ENCODE results near the gene CPLANE2.

DNA sequence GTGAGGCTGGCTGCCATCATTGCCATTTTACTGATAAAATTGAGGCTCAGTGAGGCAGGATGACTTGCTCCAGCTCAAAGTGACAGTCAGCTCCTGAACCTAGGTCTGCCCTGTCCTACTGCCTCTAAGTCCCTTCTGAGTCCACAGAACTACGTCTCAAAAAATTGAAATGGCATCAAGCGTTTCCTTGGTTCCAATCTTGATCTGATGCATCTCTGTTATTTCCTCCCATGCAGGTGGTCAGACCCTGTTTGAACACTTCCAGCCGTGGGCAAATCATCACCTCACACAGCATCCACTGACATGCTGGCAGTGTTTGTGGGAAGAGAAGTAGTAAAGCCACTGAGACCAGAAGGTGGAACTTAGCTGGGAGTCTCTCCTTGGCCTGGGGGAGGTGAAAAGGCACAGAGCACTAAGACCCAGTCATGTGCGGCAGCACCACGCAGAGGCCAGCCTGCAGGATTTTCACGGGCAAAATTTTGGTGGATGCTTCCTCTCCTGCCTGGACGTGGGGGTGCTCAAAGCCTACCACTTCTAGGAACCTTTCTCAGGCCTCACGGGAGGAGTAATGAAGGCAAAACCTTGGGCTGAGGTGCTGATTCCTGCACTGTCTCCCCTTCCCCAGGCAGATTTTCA, 7.8 kb upstream of the CPLANE2 start:
- TF ChIP-seq, protein P1, sequence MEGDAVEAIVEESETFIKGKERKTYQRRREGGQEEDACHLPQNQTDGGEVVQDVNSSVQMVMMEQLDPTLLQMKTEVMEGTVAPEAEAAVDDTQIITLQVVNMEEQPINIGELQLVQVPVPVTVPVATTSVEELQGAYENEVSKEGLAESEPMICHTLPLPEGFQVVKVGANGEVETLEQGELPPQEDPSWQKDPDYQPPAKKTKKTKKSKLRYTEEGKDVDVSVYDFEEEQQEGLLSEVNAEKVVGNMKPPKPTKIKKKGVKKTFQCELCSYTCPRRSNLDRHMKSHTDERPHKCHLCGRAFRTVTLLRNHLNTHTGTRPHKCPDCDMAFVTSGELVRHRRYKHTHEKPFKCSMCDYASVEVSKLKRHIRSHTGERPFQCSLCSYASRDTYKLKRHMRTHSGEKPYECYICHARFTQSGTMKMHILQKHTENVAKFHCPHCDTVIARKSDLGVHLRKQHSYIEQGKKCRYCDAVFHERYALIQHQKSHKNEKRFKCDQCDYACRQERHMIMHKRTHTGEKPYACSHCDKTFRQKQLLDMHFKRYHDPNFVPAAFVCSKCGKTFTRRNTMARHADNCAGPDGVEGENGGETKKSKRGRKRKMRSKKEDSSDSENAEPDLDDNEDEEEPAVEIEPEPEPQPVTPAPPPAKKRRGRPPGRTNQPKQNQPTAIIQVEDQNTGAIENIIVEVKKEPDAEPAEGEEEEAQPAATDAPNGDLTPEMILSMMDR (IDR thresholded peaks at IDR 0.05; ENCODE audit: low read depth, low read length): no peak
- TF ChIP-seq POLR2A (IDR thresholded peaks at IDR 0.05; ENCODE audit: extremely low read depth, insufficient read length): no peak
- TF ChIP-seq, protein P2, sequence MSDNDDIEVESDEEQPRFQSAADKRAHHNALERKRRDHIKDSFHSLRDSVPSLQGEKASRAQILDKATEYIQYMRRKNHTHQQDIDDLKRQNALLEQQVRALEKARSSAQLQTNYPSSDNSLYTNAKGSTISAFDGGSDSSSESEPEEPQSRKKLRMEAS (IDR thresholded peaks at IDR 0.05; ENCODE audit: low read depth, low read length): no peak
